OCI-LY7 (cell line): ENCODE results near the gene ZNF276.

Experiments used
- EZH2phosphoT487 ChIP-seq: fragments of 200-600 bp; sonication (generic); IDR thresholded peaks from 2 replicates; pipeline ENCODE4 v1.6.1; 2018; ENCODE audit warnings: low read depth, borderline replicate concordance, mild to moderate bottlenecking, mixed run types, antibody characterized with exemption, low read length, moderate library complexity, mixed read lengths
- TF ChIP-seq, protein P1 (sequence below): fragments of 200-600 bp; sonication (generic); conservative IDR thresholded peaks from 2 replicates; pipeline ENCODE4 v1.5.1; 2014; ENCODE audit warnings: mild to moderate bottlenecking, antibody characterized with exemption, low read length, moderate library complexity, mixed read lengths

DNA sequence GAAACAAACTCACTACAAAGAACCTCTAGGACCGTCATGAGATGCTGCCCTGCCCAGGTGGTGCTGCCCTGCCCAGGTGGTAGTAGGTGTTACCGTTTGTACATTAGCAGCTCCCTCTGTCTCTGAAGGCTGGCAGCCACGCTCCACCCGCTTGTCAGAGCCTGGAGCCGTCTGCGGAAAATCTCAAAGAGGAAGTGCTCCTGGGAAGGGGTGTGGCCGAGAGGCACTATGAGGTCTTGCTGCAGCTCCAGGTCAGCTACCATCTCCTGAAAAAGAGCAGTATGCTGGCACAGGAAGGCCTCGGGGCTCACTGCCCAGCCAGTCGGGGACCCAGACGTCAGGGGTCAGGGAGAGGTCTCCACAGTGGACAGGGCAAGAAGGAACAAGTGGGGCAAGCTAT is 28.3 kb downstream of the ZNF276 start:
- TF ChIP-seq, protein P1, sequence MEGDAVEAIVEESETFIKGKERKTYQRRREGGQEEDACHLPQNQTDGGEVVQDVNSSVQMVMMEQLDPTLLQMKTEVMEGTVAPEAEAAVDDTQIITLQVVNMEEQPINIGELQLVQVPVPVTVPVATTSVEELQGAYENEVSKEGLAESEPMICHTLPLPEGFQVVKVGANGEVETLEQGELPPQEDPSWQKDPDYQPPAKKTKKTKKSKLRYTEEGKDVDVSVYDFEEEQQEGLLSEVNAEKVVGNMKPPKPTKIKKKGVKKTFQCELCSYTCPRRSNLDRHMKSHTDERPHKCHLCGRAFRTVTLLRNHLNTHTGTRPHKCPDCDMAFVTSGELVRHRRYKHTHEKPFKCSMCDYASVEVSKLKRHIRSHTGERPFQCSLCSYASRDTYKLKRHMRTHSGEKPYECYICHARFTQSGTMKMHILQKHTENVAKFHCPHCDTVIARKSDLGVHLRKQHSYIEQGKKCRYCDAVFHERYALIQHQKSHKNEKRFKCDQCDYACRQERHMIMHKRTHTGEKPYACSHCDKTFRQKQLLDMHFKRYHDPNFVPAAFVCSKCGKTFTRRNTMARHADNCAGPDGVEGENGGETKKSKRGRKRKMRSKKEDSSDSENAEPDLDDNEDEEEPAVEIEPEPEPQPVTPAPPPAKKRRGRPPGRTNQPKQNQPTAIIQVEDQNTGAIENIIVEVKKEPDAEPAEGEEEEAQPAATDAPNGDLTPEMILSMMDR = no peak
- TF ChIP-seq EZH2phosphoT487 = no peak
